ENCODE measurements around the gene PAPPA. TPM values are rescaled to one million over a fixed set of nuclear protein-coding genes. Genes with fewer than 3 reads are reported as not detected.

The PAPPA gene
- total RNA-seq, 1 experiment from 2014 or later, result 0.17 TPM

GRCh38 chr9:116325924-116326323 lies 172.3 kb downstream of the PAPPA start:
- Histone ChIP-seq H3K79me2 (ENCODE audit: insufficient read depth, low read length) (no peaks in the 10 kb centered on the region), H2BK20ac (ENCODE audit: low read depth, low read length, poor library complexity, severe bottlenecking) (no peak overlapping the region), H3K56ac (ENCODE audit: insufficient read length, low read depth, low read length) (no peak overlapping the region), H3T11ph (ENCODE audit: low read length) (no peak overlapping the region), H3K9ac (ENCODE audit: extremely low read depth, insufficient read length, low read length) (no peak overlapping the region), H3K4me1 (ENCODE audit: insufficient read depth, low read length) (peaks cover 5% of the 10 kb centered on the region), H3K18ac (ENCODE audit: insufficient read length, low read depth, low read length) (no peak overlapping the region), H2AFZ (ENCODE audit: low read length) (no peak overlapping the region), H3K27me3 (ENCODE audit: insufficient read depth, low read length) (no peaks in the 10 kb centered on the region), H2BK120ac (ENCODE audit: low read depth, low read length, poor library complexity, severe bottlenecking) (no peak overlapping the region), H2BK5ac (ENCODE audit: insufficient read length, low read length) (no peak overlapping the region), H3K14ac (ENCODE audit: insufficient read depth, low read length) (no peak overlapping the region), H3K23ac (ENCODE audit: insufficient read length, low read depth, low read length) (no peak overlapping the region), H4K91ac (ENCODE audit: insufficient read length, low read depth, low read length) (no peak overlapping the region), H2AK5ac (ENCODE audit: insufficient read length, low read length) (no peak overlapping the region), H4K8ac (replicated peaks; ENCODE audit: insufficient read length, low read depth, low read length) (no peak overlapping the region), H3K4ac (ENCODE audit: low read depth, low read length) (no peak overlapping the region), H3K79me1 (ENCODE audit: insufficient read depth, low read depth, low read length, poor library complexity, severe bottlenecking) (no peaks in the 10 kb centered on the region), H4K20me1 (ENCODE audit: control insufficient read depth, insufficient read depth, insufficient read length) (no peaks in the 10 kb centered on the region), H3K27ac (ENCODE audit: insufficient read length, low read depth, low read length) (no peak overlapping the region), H3K9me3 (ENCODE audit: control insufficient read depth, low read depth, low read length) (no peaks in the 10 kb centered on the region), H3K23me2 (ENCODE audit: insufficient read length, low read depth, low read length, poor library complexity, severe bottlenecking) (no peaks in the 10 kb centered on the region), H2BK15ac (ENCODE audit: low read depth, low read length) (no peak overlapping the region), H4K5ac (ENCODE audit: insufficient read length, low read depth, low read length) (no peak overlapping the region), H3K4me2 (ENCODE audit: insufficient read depth, insufficient read length, low read length) (no peak overlapping the region), H2BK12ac (ENCODE audit: insufficient read length, low read depth, low read length) (no peak overlapping the region)
- DNase-seq, result no peak
- no peak overlapping the region for H3K4me3 Mint-ChIP-seq
- peaks cover 0 to 3% of the 10 kb centered on the region in 2 experiments; a peak in 2 of 5 replicates for H3K9me3 Mint-ChIP-seq
- H3K4me1 Mint-ChIP-seq, result peaks cover 32 to 36% of the 10 kb centered on the region in 2 experiments
- peaks cover 14% of the 10 kb centered on the region for H3K27me3 Mint-ChIP-seq (ENCODE audit: low read depth)
- TF ChIP-seq, protein P1, sequence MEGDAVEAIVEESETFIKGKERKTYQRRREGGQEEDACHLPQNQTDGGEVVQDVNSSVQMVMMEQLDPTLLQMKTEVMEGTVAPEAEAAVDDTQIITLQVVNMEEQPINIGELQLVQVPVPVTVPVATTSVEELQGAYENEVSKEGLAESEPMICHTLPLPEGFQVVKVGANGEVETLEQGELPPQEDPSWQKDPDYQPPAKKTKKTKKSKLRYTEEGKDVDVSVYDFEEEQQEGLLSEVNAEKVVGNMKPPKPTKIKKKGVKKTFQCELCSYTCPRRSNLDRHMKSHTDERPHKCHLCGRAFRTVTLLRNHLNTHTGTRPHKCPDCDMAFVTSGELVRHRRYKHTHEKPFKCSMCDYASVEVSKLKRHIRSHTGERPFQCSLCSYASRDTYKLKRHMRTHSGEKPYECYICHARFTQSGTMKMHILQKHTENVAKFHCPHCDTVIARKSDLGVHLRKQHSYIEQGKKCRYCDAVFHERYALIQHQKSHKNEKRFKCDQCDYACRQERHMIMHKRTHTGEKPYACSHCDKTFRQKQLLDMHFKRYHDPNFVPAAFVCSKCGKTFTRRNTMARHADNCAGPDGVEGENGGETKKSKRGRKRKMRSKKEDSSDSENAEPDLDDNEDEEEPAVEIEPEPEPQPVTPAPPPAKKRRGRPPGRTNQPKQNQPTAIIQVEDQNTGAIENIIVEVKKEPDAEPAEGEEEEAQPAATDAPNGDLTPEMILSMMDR (conservative IDR thresholded peaks at IDR 0.05), result no peak
- no peak overlapping the region for H3K27ac Mint-ChIP-seq
- no peaks in the 10 kb centered on the region for H3K36me3 Mint-ChIP-seq (ENCODE audit: insufficient read depth in 1 of 3, low read depth in 3 of 3)

All from H9 (cell line).